Measurements from ENCODE around the gene MICU1. TPM values are rescaled to one million over a fixed set of nuclear protein-coding genes. Genes with fewer than 3 reads are reported as not detected.

Gene MICU1
- total and polyA plus RNA-seq, 2 experiments from 2014 or later = 27.5 to 52.3 TPM

GRCh38 chr10:72379062-72379461 lies 246.8 kb downstream of the MICU1 start:
- H3K27ac ChIP-seq (ENCODE audit: low read depth) = no peak overlapping the region
- H3K4me3 ChIP-seq = no peak overlapping the region
- H3K36me3 Mint-ChIP-seq (ENCODE audit: low read depth) = no peaks in the 10 kb centered on the region
- H3K9me3 Mint-ChIP-seq = no peaks in the 10 kb centered on the region
- no peak overlapping the region for H3K27ac Mint-ChIP-seq
- no peaks in the 10 kb centered on the region for H3F3A ChIP-seq (replicated peaks; ENCODE audit: low read depth)
- no peaks in the 10 kb centered on the region for H3K9me2 ChIP-seq (ENCODE audit: insufficient read depth)
- no peak overlapping the region for H3K4me3 Mint-ChIP-seq
- no peak overlapping the region for H3K4me2 ChIP-seq
- peaks cover 19% of the 10 kb centered on the region for H3K4me1 ChIP-seq (ENCODE audit: insufficient read depth)
- no peaks in the 10 kb centered on the region for H3K36me3 ChIP-seq (ENCODE audit: insufficient read depth)
- no peaks in the 10 kb centered on the region for H3K79me2 ChIP-seq (replicated peaks; ENCODE audit: insufficient read depth)
- H2AFZ ChIP-seq = no peak overlapping the region
- no peaks in the 10 kb centered on the region for H4K20me1 ChIP-seq (replicated peaks; ENCODE audit: insufficient read depth)
- ATAC-seq = no peak
- peaks cover 4% of the 10 kb centered on the region for H3K27me3 Mint-ChIP-seq (ENCODE audit: insufficient read depth, low read depth, poor library complexity)
- H3K27me3 ChIP-seq (ENCODE audit: insufficient read depth) = no peaks in the 10 kb centered on the region
- TF ChIP-seq JUNB (IDR thresholded peaks at IDR 0.05; ENCODE audit: unreplicated experiment) = no peak
- TF ChIP-seq EZH2phosphoT487 (IDR thresholded peaks at IDR 0.05; ENCODE audit: unreplicated experiment) = no peak
- TF ChIP-seq ZNF462 (CRISPR knock-in tag; IDR thresholded peaks at IDR 0.05) = no peak
- TF ChIP-seq STAT1 (IDR thresholded peaks at IDR 0.05; ENCODE audit: unreplicated experiment) = no peak
- no peak for TF ChIP-seq NANOG (IDR thresholded peaks at IDR 0.05; ENCODE audit: borderline replicate concordance)
- TF ChIP-seq CTCF (conservative IDR thresholded peaks at IDR 0.05; ENCODE audit: low read depth in 2 of 2) = no peak
- no peak for TF ChIP-seq CREB1 (CRISPR knock-in tag; IDR thresholded peaks at IDR 0.05; ENCODE audit: low read depth)
- TF ChIP-seq EZH2 (IDR thresholded peaks at IDR 0.05; ENCODE audit: low read depth, unreplicated experiment) = no peak
- DNase-seq (ENCODE audit: low spot score) = no peak
- H3K4me1 Mint-ChIP-seq = peaks cover 29% of the 10 kb centered on the region

Data from GM23338 (cell line).